Measurements from ENCODE around the gene C17orf67.

The C17orf67 gene

DNA sequence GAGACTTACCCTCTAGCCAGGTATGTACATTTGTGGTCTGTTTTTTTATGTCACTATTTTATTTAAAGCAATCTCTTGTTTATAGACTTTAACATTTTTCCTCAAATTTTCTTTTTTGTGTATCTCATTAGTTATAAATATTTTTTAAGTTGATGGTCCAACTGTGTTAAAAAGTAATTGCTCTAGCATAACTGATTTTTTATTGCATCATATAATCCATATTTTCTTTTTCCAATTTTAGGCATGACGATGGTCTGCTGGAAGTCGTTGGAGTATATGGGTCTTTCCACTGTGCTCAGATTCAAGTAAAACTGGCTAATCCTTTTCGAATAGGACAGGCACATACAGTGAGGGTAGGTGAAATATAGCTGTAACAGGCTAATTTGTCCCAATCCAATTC lies 28.2 kb upstream of the C17orf67 start:
- Mint-ChIP-seq H3K27me3 (ENCODE audit: low read depth, poor library complexity) (peaks cover 2% of the 10 kb centered on the region), H3K4me3 (no peak overlapping the region), H3K36me3 (ENCODE audit: low read depth) (peaks cover 10% of the 10 kb centered on the region), H3K27ac (no peak overlapping the region), H3K9me3 (no peaks in the 10 kb centered on the region), H3K4me1 (peaks cover 19% of the 10 kb centered on the region)
- TF ChIP-seq, protein P1, sequence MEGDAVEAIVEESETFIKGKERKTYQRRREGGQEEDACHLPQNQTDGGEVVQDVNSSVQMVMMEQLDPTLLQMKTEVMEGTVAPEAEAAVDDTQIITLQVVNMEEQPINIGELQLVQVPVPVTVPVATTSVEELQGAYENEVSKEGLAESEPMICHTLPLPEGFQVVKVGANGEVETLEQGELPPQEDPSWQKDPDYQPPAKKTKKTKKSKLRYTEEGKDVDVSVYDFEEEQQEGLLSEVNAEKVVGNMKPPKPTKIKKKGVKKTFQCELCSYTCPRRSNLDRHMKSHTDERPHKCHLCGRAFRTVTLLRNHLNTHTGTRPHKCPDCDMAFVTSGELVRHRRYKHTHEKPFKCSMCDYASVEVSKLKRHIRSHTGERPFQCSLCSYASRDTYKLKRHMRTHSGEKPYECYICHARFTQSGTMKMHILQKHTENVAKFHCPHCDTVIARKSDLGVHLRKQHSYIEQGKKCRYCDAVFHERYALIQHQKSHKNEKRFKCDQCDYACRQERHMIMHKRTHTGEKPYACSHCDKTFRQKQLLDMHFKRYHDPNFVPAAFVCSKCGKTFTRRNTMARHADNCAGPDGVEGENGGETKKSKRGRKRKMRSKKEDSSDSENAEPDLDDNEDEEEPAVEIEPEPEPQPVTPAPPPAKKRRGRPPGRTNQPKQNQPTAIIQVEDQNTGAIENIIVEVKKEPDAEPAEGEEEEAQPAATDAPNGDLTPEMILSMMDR (IDR thresholded peaks at IDR 0.05): no peak
- no peak for DNase-seq

DNA sequence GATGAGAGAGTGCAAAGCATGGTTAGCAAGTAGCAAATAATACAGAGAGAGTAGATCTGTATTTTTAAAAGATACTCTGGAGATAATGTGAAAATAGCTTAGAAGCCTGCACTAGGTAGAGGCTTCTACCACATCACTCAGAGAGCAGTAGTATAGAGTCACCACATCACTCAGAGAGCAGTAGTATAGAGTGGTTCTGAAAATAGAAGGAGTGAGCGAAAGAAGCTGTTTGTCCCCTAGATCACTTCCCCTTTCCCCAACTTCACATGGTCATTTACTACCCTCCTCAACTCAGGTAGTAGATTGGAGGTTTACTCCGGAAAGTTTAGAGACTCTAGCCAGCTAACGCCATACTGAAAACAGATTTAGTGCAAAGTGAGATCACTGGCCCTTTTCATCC lies 17.3 kb upstream of the C17orf67 start:
- DNase-seq: no peak
- TF ChIP-seq, protein P1 (IDR thresholded peaks at IDR 0.05): no peak
- Mint-ChIP-seq H3K4me1 (no peaks in the 10 kb centered on the region), H3K4me3 (no peak overlapping the region), H3K27me3 (ENCODE audit: low read depth, poor library complexity) (no peaks in the 10 kb centered on the region), H3K9me3 (no peaks in the 10 kb centered on the region), H3K36me3 (ENCODE audit: low read depth) (peaks cover 28% of the 10 kb centered on the region), H3K27ac (no peak overlapping the region)

DNA sequence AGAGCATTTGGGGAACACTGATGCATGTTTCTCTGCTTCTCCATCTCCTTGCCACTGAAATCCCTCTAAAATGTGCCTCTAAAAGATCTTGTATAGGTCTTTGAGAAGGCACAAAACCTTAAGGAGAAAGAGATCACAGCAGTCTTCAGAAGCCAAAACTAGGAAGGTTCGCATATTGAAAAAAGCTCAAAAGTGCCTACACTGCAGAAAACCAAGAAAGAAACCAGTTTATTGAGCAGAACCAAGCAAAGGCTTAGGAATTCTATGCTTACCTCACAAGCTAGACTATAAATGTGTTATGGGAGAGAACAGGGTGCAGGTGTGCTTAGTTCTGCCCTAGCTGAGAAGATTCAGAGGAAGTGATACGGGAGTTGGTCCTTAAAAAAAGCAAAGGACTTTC lies 16.9 kb upstream of the C17orf67 start:
- TF ChIP-seq, protein P1 (IDR thresholded peaks at IDR 0.05): no peak
- H3K9me3 Mint-ChIP-seq: no peaks in the 10 kb centered on the region
- H3K36me3 Mint-ChIP-seq (ENCODE audit: low read depth): peaks cover 25% of the 10 kb centered on the region
- no peak overlapping the region for H3K4me3 Mint-ChIP-seq
- H3K4me1 Mint-ChIP-seq: no peaks in the 10 kb centered on the region
- H3K27me3 Mint-ChIP-seq (ENCODE audit: low read depth, poor library complexity): no peaks in the 10 kb centered on the region
- no peak overlapping the region for H3K27ac Mint-ChIP-seq
- DNase-seq: no peak

DNA sequence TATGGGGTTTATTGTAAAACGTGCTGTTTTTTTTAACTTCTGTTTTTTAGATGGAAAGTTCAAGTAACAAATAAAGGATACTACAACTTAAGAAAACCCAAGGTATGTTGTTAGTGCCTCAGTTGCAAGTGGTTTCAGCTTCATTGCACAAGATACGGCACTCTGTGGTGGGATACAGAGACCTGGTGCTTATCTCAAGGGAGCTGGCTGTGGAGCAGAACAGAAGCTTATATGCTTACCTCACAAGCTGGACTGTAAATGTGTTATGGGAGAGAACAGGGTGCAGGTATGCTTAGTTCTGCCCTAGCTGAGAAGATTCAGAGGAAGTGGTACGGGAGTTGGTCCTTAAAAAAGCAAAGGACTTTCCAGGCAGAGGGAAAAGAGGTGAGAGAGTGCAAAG lies 15.4 kb upstream of the C17orf67 start:
- TF ChIP-seq, protein P1 (IDR thresholded peaks at IDR 0.05): no peak
- Mint-ChIP-seq H3K4me1 (no peaks in the 10 kb centered on the region), H3K27ac (peak overlapping the region; percentile 11), H3K4me3 (no peak overlapping the region), H3K9me3 (no peaks in the 10 kb centered on the region), H3K36me3 (ENCODE audit: low read depth) (peaks cover 24% of the 10 kb centered on the region), H3K27me3 (ENCODE audit: low read depth, poor library complexity) (no peaks in the 10 kb centered on the region)
- no peak for DNase-seq

DNA sequence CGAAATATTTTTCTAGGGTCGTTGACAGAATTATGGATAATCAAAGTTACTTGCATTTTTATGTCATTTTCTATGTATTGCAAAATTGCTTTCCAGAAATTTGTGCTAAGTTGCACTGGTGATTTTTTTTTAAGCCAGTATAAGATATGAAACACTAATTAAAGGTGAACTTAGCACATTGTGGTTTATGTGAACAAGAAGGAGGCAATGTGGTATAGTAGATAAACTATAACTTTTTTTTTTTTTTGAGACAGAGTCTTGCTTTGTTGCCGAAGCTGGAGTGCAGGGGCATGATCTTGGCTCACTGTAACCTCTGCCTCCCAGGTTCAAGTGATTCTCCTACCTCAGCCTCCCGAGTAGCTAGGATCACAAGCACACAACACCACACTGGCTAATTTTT lies 13.4 kb upstream of the C17orf67 start:
- Mint-ChIP-seq H3K9me3 (no peaks in the 10 kb centered on the region), H3K27me3 (ENCODE audit: low read depth, poor library complexity) (no peaks in the 10 kb centered on the region), H3K4me3 (no peak overlapping the region), H3K4me1 (no peaks in the 10 kb centered on the region), H3K36me3 (ENCODE audit: low read depth) (peaks cover 20% of the 10 kb centered on the region), H3K27ac (no peak overlapping the region)
- TF ChIP-seq, protein P1 (IDR thresholded peaks at IDR 0.05): no peak
- DNase-seq: no peak

DNA sequence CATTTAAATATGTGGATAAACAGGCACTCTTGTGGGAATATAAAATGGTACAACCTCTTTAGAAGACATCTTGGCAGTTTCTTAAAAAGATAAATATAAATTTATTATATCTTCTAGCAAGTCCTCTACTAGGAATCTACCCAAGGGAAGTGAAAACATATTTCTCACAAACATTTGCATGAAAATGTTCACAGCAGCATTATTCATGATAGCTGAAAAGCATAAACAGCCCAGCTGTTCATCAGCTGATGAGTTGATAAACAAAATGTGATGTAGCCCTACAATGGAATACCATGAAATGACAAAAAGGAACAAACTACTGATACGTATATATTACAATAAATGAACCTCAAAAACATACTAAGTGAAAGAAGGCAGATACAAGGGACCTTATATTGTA lies 12.2 kb upstream of the C17orf67 start:
- Mint-ChIP-seq H3K4me1 (no peaks in the 10 kb centered on the region), H3K27ac (no peak overlapping the region), H3K9me3 (no peaks in the 10 kb centered on the region), H3K36me3 (ENCODE audit: low read depth) (peaks cover 14% of the 10 kb centered on the region), H3K4me3 (no peak overlapping the region), H3K27me3 (ENCODE audit: low read depth, poor library complexity) (no peaks in the 10 kb centered on the region)
- TF ChIP-seq, protein P1 (IDR thresholded peaks at IDR 0.05): no peak
- DNase-seq: no peak
